AG04450 (cell line): ENCODE results near the gene INO80B. TPM values are rescaled to one million over a fixed set of nuclear protein-coding genes. Genes with fewer than 3 reads are reported as not detected.

Source experiments
- CTCF ChIA-PET: fragments of 300-600, 350-600 bp; formaldehyde crosslinking; extraction: SDS; loops from one replicate; lab custom pipeline; 2022; ENCODE audit warnings: antibody characterized with exemption, inconsistent platforms; lab: Charles Lee
- POLR2A ChIA-PET: fragments of 350-600 bp; formaldehyde crosslinking; extraction: SDS; loops from one replicate; lab custom pipeline; 2021; ENCODE audit warnings: antibody characterized with exemption, inconsistent platforms; lab: Yijun Ruan, JAX
- DNase-seq: peaks from one replicate; pipeline ENCODE4 v3.0.0-alpha.2; 2011; ENCODE audit warnings: low read depth, low spot score
- H3K27ac ChIP-seq: one replicate; pipeline ENCODE4 v1.5.1; 2012; ENCODE audit warnings: low read depth, low read length, control low read depth
- H3K27me3 ChIP-seq: one replicate; pipeline ENCODE4 v1.6.0; 2012; ENCODE audit warnings: low read length; ENCODE audit not compliant: control insufficient read depth, insufficient read depth
- H3K4me3 ChIP-seq: 2 replicates; pipeline ENCODE4 v1.5.1; 2011; ENCODE audit warnings: mild to moderate bottlenecking, low read depth, low read length, control low read depth
- H3K9me3 ChIP-seq: 2 replicates; pipeline ENCODE4 v1.5.1; 2012; ENCODE audit warnings: low read length; ENCODE audit not compliant: control insufficient read depth, insufficient read depth
- polyA minus RNA-seq: library from RNA; depleted of rRNA, polyadenylated mRNA; stranded (reverse); fragments of >200 nt; gene quantifications from 2 replicates; pipeline ENCODE4 v1.2.3, GENCODE V29; 2011; rRNA and poly(A)+ RNA removed
- polyA plus RNA-seq: library from polyadenylated mRNA; depleted of rRNA; stranded (reverse); fragments of >200 nt; gene quantifications from 2 replicates; pipeline ENCODE4 v1.2.3, GENCODE V29; 2011; rRNA removed
- TF ChIP-seq, protein P1 (sequence below): IDR thresholded peaks from 2 replicates; pipeline ENCODE4 v1.5.1; 2011; ENCODE audit warnings: low read depth, low read length, control low read depth, inconsistent platforms

The INO80B gene
- polyA plus RNA-seq = 4.7 and 4.8 TPM in 2 replicates
- 2.6 and 4.5 TPM in 2 replicates for polyA minus RNA-seq

DNA sequence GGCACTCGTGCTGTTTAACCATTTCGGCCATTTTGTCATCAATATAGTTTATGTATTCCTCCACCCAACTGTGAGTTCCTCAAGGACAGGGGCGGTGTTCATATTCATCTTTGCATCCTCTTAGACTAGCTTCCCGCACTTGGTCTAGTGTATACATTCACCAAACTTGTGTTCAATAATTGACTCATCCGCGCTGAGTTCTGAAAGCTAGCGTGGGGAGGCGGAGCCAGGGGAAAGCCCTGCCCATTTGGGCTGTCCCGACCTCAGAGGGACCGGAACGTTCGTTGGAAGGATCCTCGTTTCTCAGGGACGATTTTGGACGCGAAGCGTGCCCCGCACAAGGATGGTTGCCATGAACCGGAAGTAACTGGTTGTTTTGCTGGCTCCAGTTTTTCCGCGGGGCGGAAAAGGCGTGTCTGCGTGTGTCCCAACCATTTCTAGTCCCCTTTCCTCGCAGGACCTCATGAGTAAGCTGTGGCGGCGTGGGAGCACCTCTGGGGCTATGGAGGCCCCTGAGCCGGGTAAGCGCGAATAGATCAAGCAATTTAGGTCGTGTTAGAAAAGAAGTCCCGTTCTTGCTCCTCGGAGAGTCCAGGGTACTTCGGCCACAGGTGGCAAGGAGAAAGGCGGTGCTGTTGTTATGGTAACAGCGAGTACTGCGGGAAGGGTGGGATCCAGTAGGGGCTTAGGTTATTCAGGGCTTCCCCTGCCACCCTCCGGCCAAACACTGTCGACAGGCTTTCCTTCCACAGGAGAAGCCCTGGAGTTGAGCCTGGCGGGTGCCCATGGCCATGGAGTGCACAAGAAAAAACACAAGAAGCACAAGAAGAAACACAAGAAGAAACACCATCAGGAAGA lies at the start of gene INO80B:
INO80B (plus strand) TSS at position 434 of the 858 bp plus-strand sequence; CDS start at position 464, 30 bp downstream.
- H3K27me3 ChIP-seq = no peaks in the 10 kb centered on the region
- H3K9me3 ChIP-seq = no peaks in the 10 kb centered on the region; the same call in 1 of the 2 replicates
- POLR2A ChIA-PET = interaction anchor here (0.5 to 1.8 kb wide), 6 partner anchors 9 to 28 kb away, joined by 3 to 9 read pairs (median 5); partner anchors contain the start of genes MRPL53 and TTC31
- CTCF ChIA-PET = interaction anchor here (0.6 to 1.6 kb wide), 4 partner anchors 10 to 132 kb away, joined by 3 to 5 read pairs (median 3); partner anchors contain the start of gene MOGS
- peak; percentile 97 for DNase-seq
- H3K27ac ChIP-seq = no peak within 1 kb of the TSS
- TF ChIP-seq, protein P1, sequence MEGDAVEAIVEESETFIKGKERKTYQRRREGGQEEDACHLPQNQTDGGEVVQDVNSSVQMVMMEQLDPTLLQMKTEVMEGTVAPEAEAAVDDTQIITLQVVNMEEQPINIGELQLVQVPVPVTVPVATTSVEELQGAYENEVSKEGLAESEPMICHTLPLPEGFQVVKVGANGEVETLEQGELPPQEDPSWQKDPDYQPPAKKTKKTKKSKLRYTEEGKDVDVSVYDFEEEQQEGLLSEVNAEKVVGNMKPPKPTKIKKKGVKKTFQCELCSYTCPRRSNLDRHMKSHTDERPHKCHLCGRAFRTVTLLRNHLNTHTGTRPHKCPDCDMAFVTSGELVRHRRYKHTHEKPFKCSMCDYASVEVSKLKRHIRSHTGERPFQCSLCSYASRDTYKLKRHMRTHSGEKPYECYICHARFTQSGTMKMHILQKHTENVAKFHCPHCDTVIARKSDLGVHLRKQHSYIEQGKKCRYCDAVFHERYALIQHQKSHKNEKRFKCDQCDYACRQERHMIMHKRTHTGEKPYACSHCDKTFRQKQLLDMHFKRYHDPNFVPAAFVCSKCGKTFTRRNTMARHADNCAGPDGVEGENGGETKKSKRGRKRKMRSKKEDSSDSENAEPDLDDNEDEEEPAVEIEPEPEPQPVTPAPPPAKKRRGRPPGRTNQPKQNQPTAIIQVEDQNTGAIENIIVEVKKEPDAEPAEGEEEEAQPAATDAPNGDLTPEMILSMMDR = no peak
- H3K4me3 ChIP-seq = peak within 1 kb of the TSS; percentile 90

DNA sequence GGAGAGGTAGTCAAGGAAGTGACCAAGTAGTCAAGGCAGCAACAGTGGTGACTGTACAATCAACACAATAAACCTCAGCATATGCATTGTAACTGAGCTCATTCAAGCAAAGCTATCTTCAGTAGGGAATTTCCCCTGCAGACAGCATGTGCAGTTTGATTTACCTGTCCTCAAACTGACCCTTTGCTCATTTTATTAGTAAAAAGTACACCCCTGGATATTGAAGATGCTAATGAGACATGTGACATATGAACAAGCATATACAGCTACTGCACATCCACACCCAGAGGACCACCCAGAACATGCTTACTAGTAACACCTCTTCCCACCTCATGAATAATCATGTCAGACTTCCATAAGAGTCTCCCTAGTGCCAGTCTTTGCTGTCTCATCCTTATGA lies 48.9 kb upstream of the INO80B start:
- Histone ChIP-seq H3K9me3 (no peaks in the 10 kb centered on the region), H3K27me3 (peaks cover 4% of the 10 kb centered on the region), H3K4me3 (no peak overlapping the region), H3K27ac (no peak overlapping the region)
- no peak for DNase-seq
- ChIA-PET CTCF (no interaction called here), POLR2A (no interaction called here)
- TF ChIP-seq, protein P1 = no peak

- ChIA-PET POLR2A (no interaction called here), CTCF (no interaction called here)
- Histone ChIP-seq H3K4me3 (no peak overlapping the region), H3K27ac (no peak overlapping the region), H3K9me3 (no peaks in the 10 kb centered on the region), H3K27me3 (peaks cover 2% of the 10 kb centered on the region)
- TF ChIP-seq, protein P1 = no peak
- DNase-seq = no peak
These were observed 47.2 kb upstream of the INO80B start for GRCh38 chr2:74407682-74408081.

DNA sequence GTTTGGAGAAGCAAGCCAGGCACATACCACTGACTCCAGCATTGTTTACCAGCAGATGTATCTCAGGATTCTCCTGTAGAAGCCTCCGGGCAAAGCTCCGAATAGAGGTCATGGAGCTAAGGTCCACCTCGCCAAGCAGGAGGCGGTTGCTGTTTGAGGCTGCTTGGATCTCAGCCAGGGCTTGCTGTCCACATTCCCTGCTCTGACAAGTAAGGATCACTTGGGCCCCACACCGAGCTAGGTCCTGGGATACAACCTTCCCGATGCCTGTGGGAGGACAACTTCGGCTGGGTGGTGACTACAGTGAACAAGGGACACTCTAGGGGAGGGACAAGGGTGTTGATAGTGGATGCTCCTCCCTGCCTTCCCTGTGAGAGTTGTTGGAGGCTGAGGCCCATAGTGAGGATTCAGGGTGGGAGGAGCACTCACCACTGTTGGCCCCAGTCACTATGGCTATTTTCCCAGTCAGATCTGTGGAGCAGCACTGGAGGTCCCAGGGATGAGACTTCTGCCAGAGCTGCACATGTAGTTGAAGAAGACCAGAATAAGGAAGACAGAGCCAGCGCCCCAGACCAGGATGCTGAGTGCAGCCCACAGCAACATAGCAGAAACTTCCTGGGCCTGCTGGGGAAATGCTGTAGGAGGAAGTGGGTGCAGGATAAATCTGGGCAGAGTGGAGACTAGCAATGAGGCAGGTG lies 41.7 kb upstream of the INO80B start:
- TF ChIP-seq, protein P1 = no peak
- H3K9me3 ChIP-seq = no peaks in the 10 kb centered on the region; the same call in 1 of the 2 replicates
- POLR2A ChIA-PET = no interaction called here
- no peak for DNase-seq
- no peak overlapping the region for H3K4me3 ChIP-seq
- H3K27ac ChIP-seq = no peak overlapping the region
- H3K27me3 ChIP-seq = peaks cover 17% of the 10 kb centered on the region
- CTCF ChIA-PET = interaction anchor here (0.8 to 1.1 kb wide), 2 partner anchors 14 to 22 kb away, joined by 3 to 4 read pairs; no protein-coding TSS in a partner anchor
